Posterior cingulate gyrus (tissue), 11 donors: ENCODE data around the gene ELAPOR1.

Source experiments
- DNase-seq, 10 donors: peaks; one replicate each; pipeline versions ENCODE4 v3.0.0 to v3.0.0-alpha.2; 2020 to 2021; ENCODE audit warnings: mixed read lengths in 3 of 10
- intact Hi-C: fragments of 100-400 bp; cut with DNase I; formaldehyde crosslinking; loops from one replicate; pipeline ENCODE4 v1.15.1; 2023

ELAPOR1 gene

GRCh38 chr1:109161858-109162606, 48.1 kb downstream of the ELAPOR1 start:
- intact Hi-C loops: no loop called here
- peak in 6 of 10 donors; percentile 24 to 88 (median 52) for DNase-seq

- DNase-seq: no peak
- intact Hi-C loops: no loop called here
These were observed 48.7 kb downstream of the ELAPOR1 start for GRCh38 chr1:109162626-109163025.

- intact Hi-C loops: no loop called here
- peak in 1 of 10 donors; percentile 4 for DNase-seq
These were observed 49.6 kb downstream of the ELAPOR1 start for GRCh38 chr1:109163551-109163950.
